ENCODE results near the gene SLC9C1. TPM values are rescaled to one million over a fixed set of nuclear protein-coding genes. Genes with fewer than 3 reads are reported as not detected.

The SLC9C1 gene
- total RNA-seq, 1 experiment from 2014 or later, result 0.79 TPM

DNA sequence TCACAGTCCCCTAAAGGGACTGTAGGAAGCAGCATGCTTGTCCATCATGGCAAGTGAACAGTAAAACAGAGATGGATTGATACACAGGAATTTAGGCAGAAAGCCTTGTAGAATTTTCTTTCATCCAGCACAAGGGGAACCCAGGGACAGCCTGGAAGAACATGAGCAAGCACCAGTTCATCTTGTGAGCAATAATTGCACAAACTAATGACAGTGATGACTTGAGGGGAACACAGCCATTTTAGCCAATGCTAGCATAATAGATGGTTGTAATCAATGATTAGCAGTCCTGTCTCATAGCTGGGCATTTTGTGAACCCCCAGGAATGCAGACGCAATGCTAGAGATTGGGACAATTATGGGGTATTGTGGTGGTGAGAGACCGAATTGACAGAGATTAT, 45.6 kb upstream of the SLC9C1 start:
- H3K4me1 ChIP-seq (ENCODE audit: control insufficient read depth in 1 of 2, insufficient read depth in 2 of 2, low read length in 2 of 2), result no peaks in the 10 kb centered on the region
- no peak overlapping the region for H2AFZ ChIP-seq (ENCODE audit: low read depth, low read length, poor library complexity, severe bottlenecking)
- H3K4me3 ChIP-seq (replicated peaks in 1 of 2; ENCODE audit: low read depth in 1 of 2, low read length in 2 of 2), result no peak overlapping the region
- no TSS peak for BruUV-seq (replicated peaks)
- H4K20me1 ChIP-seq (ENCODE audit: insufficient read depth), result no peaks in the 10 kb centered on the region
- H3K36me3 ChIP-seq (ENCODE audit: control insufficient read depth in 1 of 2, insufficient read depth in 2 of 2, low read length in 2 of 2), result no peaks in the 10 kb centered on the region
- H3K27me3 ChIP-seq (ENCODE audit: insufficient read depth, low read length), result no peaks in the 10 kb centered on the region
- no peak overlapping the region for H3K27ac ChIP-seq (ENCODE audit: low read depth, low read length)
- H3K4me2 ChIP-seq (ENCODE audit: low read length), result no peak overlapping the region
- ChIA-PET POLR2A (no interaction called here), RAD21 (ENCODE audit: low non-redundant PET in 1 of 2, low total read pairs in 2 of 2, uncharacterized antibody in 2 of 2, unreplicated experiment in 2 of 2) (no interaction called here), CTCF (no interaction called here)
- H3K9me2 ChIP-seq (ENCODE audit: insufficient read depth), result no peaks in the 10 kb centered on the region
- ATAC-seq (no peak), DNase-seq (ENCODE audit: low read depth, low spot score) (no peak)
- H3K9me3 ChIP-seq (ENCODE audit: control insufficient read depth in 1 of 2, insufficient read depth in 1 of 2, low read depth in 1 of 2, low read length in 2 of 2), result no peaks in the 10 kb centered on the region
- no peak overlapping the region for H3K9ac ChIP-seq (ENCODE audit: low read length)
- intact Hi-C loops (cut with micrococcal nuclease), result no loop called here
- TF ChIP-seq ATF3 (IDR thresholded peaks at IDR 0.05), result no peak
- no peak for TF ChIP-seq MAX (IDR thresholded peaks at IDR 0.05)
- no peak for TF ChIP-seq YY1 (IDR thresholded peaks at IDR 0.05; ENCODE audit: extremely low read depth, insufficient replicate concordance, low read depth, low read length)
- TF ChIP-seq CTCF (IDR thresholded peaks at IDR 0.05 in 2 of 3, conservative IDR thresholded peaks at IDR 0.05 in 1 of 3; ENCODE audit: borderline replicate concordance in 1 of 3, insufficient read depth in 1 of 3, low read depth in 2 of 3, low read length in 2 of 3), result no peak
- no peaks in the 10 kb centered on the region for H3K79me2 ChIP-seq (ENCODE audit: insufficient read depth, low read length)

- H3K79me2 ChIP-seq (ENCODE audit: insufficient read depth, low read length), result no peaks in the 10 kb centered on the region
- H2AFZ ChIP-seq (ENCODE audit: low read depth, low read length, poor library complexity, severe bottlenecking), result no peak overlapping the region
- H4K20me1 ChIP-seq (ENCODE audit: insufficient read depth), result no peaks in the 10 kb centered on the region
- no peak overlapping the region for H3K27ac ChIP-seq (ENCODE audit: low read depth, low read length)
- no peaks in the 10 kb centered on the region for H3K9me3 ChIP-seq (ENCODE audit: control insufficient read depth in 1 of 2, insufficient read depth in 1 of 2, low read depth in 1 of 2, low read length in 2 of 2)
- no peak overlapping the region for H3K9ac ChIP-seq (ENCODE audit: low read length)
- ATAC-seq (no peak), DNase-seq (ENCODE audit: low read depth, low spot score) (no peak)
- no peak overlapping the region for H3K4me3 ChIP-seq (replicated peaks in 1 of 2; ENCODE audit: low read depth in 1 of 2, low read length in 2 of 2)
- ChIA-PET POLR2A (no interaction called here), CTCF (no interaction called here), RAD21 (ENCODE audit: low non-redundant PET in 1 of 2, low total read pairs in 2 of 2, uncharacterized antibody in 2 of 2, unreplicated experiment in 2 of 2) (no interaction called here)
- intact Hi-C loops (cut with micrococcal nuclease), result no loop called here
- no peaks in the 10 kb centered on the region for H3K9me2 ChIP-seq (ENCODE audit: insufficient read depth)
- no peaks in the 10 kb centered on the region for H3K27me3 ChIP-seq (ENCODE audit: insufficient read depth, low read length)
- H3K4me2 ChIP-seq (ENCODE audit: low read length), result no peak overlapping the region
- no peaks in the 10 kb centered on the region for H3K4me1 ChIP-seq (ENCODE audit: control insufficient read depth in 1 of 2, insufficient read depth in 2 of 2, low read length in 2 of 2)
- no TSS peak for BruUV-seq (replicated peaks)
- no peaks in the 10 kb centered on the region for H3K36me3 ChIP-seq (ENCODE audit: control insufficient read depth in 1 of 2, insufficient read depth in 2 of 2, low read length in 2 of 2)
- TF ChIP-seq EZH2 (IDR thresholded peaks at IDR 0.05) (no peak), CEBPB (IDR thresholded peaks at IDR 0.05; ENCODE audit: low read depth) (no peak), RAD21 (IDR thresholded peaks at IDR 0.05; ENCODE audit: low read depth) (no peak), POLR2AphosphoS5 (IDR thresholded peaks at IDR 0.05; ENCODE audit: low read depth, low read length) (no peak), CTCF (IDR thresholded peaks at IDR 0.05 in 2 of 3, conservative IDR thresholded peaks at IDR 0.05 in 1 of 3; ENCODE audit: borderline replicate concordance in 1 of 3, insufficient read depth in 1 of 3, low read depth in 2 of 3, low read length in 2 of 3) (no peak), YY1 (IDR thresholded peaks at IDR 0.05; ENCODE audit: extremely low read depth, insufficient replicate concordance, low read depth, low read length) (no peak), FOSL1 (IDR thresholded peaks at IDR 0.05; ENCODE audit: low read depth) (no peak), TCF7L2 (IDR thresholded peaks at IDR 0.05; ENCODE audit: borderline replicate concordance, extremely low read depth, insufficient read depth, insufficient read length) (no peak), ZFX (IDR thresholded peaks at IDR 0.05) (no peak), ELF1 (IDR thresholded peaks at IDR 0.05; ENCODE audit: borderline replicate concordance, low read depth) (no peak), CBX3 (IDR thresholded peaks at IDR 0.05; ENCODE audit: low read depth) (no peak)
These were observed 45.1 kb upstream of the SLC9C1 start for GRCh38 chr3:112339134-112339533.

All from HCT116 (cell line).